ENCODE measurements around the gene ERC1. TPM values are rescaled to one million over a fixed set of nuclear protein-coding genes. Genes with fewer than 3 reads are reported as not detected.

The ERC1 gene
- total RNA-seq, 1 donor from 2014 or later, result 79.5 TPM

DNA sequence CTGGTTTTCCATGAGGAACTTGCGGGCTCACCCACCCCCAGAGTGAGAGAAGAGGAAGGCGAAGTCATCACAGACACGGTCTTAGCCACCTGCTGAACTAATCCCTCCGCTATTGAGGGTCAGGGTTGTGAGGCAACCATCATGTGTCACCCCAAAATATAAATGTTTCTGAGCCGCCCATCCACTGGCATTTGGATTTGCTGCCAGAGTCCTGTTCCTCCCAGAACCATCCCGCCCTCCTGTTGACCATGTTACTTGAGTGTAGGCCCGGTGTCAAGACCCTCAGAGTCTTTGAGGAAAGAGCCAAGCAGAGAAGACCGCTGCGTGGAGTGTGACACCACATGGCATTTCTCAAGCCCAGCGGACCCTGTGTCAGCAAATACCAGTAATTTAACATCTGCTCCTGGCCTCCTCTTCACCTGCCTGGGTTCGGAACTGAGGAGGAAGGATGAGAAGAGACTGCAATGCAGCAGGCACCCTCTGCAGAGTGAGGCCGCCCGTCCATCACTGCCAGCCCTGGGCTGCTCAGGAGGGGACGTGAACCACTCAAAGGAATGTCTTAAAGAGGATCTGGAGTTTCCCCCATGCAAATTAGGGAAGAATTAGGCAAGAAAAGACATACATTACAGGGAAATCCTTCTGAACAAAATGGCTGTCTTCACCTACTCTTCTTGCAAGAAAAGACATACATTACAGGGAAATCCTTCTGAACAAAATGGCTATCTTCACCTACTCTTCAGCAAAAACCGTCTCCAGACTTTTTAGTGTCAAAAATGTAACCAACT, 502.9 kb downstream of the ERC1 start:
- DNase-seq (ENCODE audit: extremely low spot score, unreplicated experiment), result peak; percentile 69
- H3K27ac Mint-ChIP-seq (ENCODE audit: unreplicated experiment), result no peak overlapping the region
- TF ChIP-seq, protein P1, sequence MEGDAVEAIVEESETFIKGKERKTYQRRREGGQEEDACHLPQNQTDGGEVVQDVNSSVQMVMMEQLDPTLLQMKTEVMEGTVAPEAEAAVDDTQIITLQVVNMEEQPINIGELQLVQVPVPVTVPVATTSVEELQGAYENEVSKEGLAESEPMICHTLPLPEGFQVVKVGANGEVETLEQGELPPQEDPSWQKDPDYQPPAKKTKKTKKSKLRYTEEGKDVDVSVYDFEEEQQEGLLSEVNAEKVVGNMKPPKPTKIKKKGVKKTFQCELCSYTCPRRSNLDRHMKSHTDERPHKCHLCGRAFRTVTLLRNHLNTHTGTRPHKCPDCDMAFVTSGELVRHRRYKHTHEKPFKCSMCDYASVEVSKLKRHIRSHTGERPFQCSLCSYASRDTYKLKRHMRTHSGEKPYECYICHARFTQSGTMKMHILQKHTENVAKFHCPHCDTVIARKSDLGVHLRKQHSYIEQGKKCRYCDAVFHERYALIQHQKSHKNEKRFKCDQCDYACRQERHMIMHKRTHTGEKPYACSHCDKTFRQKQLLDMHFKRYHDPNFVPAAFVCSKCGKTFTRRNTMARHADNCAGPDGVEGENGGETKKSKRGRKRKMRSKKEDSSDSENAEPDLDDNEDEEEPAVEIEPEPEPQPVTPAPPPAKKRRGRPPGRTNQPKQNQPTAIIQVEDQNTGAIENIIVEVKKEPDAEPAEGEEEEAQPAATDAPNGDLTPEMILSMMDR (IDR thresholded peaks at IDR 0.05), result no peak
- peaks cover 36% of the 10 kb centered on the region for H3K4me1 Mint-ChIP-seq (ENCODE audit: unreplicated experiment)
- no peaks in the 10 kb centered on the region for H3K27me3 Mint-ChIP-seq (ENCODE audit: unreplicated experiment)
- peaks cover 17% of the 10 kb centered on the region for H3K36me3 Mint-ChIP-seq (ENCODE audit: unreplicated experiment)
- H3K4me3 Mint-ChIP-seq (ENCODE audit: unreplicated experiment), result no peak overlapping the region
- H3K9me3 Mint-ChIP-seq (ENCODE audit: unreplicated experiment), result no peaks in the 10 kb centered on the region

DNA sequence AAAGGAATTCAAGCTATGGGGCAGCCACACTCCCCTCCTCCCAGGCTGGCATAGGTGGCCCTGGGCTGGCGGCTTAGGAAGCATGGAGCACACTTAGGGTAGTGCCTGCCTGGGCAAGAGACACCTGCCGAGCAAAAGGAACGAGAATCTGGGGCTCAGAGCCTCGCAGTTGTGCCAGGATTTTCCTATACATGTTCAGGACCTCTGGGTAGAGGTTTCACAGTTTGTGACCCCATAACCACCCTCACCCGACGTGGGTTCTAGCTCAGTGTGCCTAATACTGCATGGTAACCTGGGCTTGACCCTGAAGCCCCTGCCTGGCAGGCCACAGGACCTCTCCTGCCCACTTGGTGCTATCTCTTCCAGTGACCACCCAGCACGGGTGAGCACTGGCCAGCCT, 503.8 kb downstream of the ERC1 start:
- peak; percentile 65 for DNase-seq (ENCODE audit: extremely low spot score, unreplicated experiment)
- H3K4me1 Mint-ChIP-seq (ENCODE audit: unreplicated experiment), result peaks cover 33% of the 10 kb centered on the region
- H3K36me3 Mint-ChIP-seq (ENCODE audit: unreplicated experiment), result peaks cover 17% of the 10 kb centered on the region
- TF ChIP-seq, protein P1 (IDR thresholded peaks at IDR 0.05), result no peak
- H3K9me3 Mint-ChIP-seq (ENCODE audit: unreplicated experiment), result no peaks in the 10 kb centered on the region
- no peaks in the 10 kb centered on the region for H3K27me3 Mint-ChIP-seq (ENCODE audit: unreplicated experiment)
- H3K27ac Mint-ChIP-seq (ENCODE audit: unreplicated experiment), result no peak overlapping the region
- H3K4me3 Mint-ChIP-seq (ENCODE audit: unreplicated experiment), result no peak overlapping the region

DNA sequence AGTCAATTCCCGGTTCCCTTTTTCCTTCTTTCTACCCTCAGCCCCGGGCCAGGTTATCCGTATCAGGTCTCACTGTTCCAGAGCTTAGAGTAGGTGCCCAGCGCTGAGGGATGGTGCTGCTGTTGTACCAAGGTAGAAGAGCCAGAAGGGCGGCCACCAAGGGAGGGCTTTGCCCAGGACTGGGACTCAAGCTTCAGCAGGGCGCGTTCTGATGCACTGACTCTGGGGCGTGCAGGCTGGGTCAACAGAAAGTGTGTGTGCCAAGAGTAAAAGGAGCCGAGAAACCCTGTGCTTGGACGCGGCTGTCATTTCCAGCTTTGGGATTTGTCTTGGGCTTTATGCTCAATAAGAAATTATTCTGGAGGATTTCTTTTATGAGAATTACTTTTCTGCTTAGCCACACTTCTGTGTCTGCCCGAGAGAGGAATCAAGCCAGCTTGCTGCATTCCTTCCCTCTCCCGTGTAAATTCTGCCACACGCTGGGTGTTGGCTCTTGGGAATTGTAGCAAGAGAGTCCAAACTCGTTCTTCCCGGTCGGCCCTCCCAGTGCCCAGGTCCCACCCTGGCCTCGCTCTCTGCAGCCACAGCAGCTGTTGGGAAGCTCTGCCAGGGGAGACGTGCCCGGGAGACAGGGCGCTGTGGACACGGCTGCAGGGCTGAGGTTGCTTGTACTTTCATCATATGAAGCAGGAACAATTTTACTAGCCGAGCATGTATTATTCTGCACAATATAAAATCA, 505.3 kb downstream of the ERC1 start:
- TF ChIP-seq, protein P1 (IDR thresholded peaks at IDR 0.05), result no peak
- Mint-ChIP-seq H3K36me3 (ENCODE audit: unreplicated experiment) (peaks cover 6% of the 10 kb centered on the region), H3K9me3 (ENCODE audit: unreplicated experiment) (no peaks in the 10 kb centered on the region), H3K4me3 (ENCODE audit: unreplicated experiment) (peak overlapping the region; percentile 44), H3K27ac (ENCODE audit: unreplicated experiment) (peak overlapping the region; percentile 87), H3K27me3 (ENCODE audit: unreplicated experiment) (no peaks in the 10 kb centered on the region), H3K4me1 (ENCODE audit: unreplicated experiment) (peaks cover 44% of the 10 kb centered on the region)
- DNase-seq (ENCODE audit: extremely low spot score, unreplicated experiment), result peak; percentile 86

DNA sequence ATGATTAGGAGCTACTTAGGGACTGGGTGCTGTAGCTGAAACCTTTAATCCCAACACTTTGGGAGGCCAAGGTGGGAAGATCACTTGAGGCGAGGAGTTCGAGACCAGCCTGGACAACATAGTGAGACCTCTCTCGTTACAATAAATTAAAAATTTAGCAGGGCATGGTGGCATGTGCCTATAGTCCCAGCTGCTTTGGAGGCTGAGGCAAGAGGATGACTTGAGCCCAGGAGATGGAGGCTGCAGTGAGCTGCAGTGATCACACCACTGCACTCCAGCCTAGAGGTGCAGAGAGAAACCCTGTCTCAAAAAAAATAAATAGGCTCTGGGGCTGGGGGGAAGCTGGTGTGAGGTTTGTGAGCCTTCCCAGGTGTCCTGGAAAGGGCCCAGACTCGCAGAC, 506.1 kb downstream of the ERC1 start:
- no peak for DNase-seq (ENCODE audit: extremely low spot score, unreplicated experiment)
- Mint-ChIP-seq H3K4me1 (ENCODE audit: unreplicated experiment) (peaks cover 43% of the 10 kb centered on the region), H3K9me3 (ENCODE audit: unreplicated experiment) (no peaks in the 10 kb centered on the region), H3K27ac (ENCODE audit: unreplicated experiment) (peak overlapping the region; percentile 87), H3K36me3 (ENCODE audit: unreplicated experiment) (peaks cover 2% of the 10 kb centered on the region), H3K4me3 (ENCODE audit: unreplicated experiment) (no peak overlapping the region), H3K27me3 (ENCODE audit: unreplicated experiment) (no peaks in the 10 kb centered on the region)
- TF ChIP-seq, protein P1 (IDR thresholded peaks at IDR 0.05), result no peak

DNA sequence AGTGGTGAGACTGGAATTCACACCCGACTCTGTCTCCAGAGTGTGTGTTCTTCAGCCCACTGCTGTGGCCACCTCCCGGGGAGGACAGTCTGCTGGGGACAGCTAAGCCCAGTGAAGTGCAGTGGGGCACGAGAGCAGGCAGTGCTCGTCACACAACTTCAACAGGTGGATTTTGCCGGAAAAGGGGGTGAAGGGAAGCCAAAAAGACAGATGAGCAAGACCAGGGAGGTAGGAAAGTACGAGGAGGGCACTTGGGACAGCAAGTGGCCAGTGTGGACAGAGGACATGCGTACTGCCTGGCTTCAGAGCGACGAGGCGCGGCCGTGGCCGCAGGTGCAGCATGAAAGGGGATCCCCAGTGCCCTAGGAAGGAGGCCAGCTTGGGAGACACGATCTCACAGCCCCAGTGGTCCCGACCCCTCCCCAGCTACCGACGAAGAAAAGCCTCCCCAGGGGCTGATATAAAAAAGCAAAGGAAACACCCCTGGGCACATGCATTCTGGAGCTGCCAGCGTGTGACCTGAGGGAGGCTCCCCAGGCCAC, 507.2 kb downstream of the ERC1 start:
- Mint-ChIP-seq H3K4me1 (ENCODE audit: unreplicated experiment) (peaks cover 45% of the 10 kb centered on the region), H3K4me3 (ENCODE audit: unreplicated experiment) (no peak overlapping the region), H3K27ac (ENCODE audit: unreplicated experiment) (no peak overlapping the region), H3K27me3 (ENCODE audit: unreplicated experiment) (no peaks in the 10 kb centered on the region), H3K9me3 (ENCODE audit: unreplicated experiment) (no peaks in the 10 kb centered on the region), H3K36me3 (ENCODE audit: unreplicated experiment) (peaks cover 2% of the 10 kb centered on the region)
- TF ChIP-seq, protein P1 (IDR thresholded peaks at IDR 0.05), result no peak
- no peak for DNase-seq (ENCODE audit: extremely low spot score, unreplicated experiment)
